ENCODE results near the gene HDAC3.

HDAC3 gene

GRCh38 chr5:141680178-141680577 is 43.5 kb upstream of the HDAC3 start:
- H3K27ac ChIP-seq = peak overlapping the region; percentile 94
- no peak for TF ChIP-seq CTCF (conservative IDR thresholded peaks at IDR 0.05)

GRCh38 chr5:141677415-141677814 is 40.8 kb upstream of the HDAC3 start:
- H3K27ac ChIP-seq = no peak overlapping the region
- 0 out of 2 replicates have a peak, but pooled peaks have one; percentile 9 for TF ChIP-seq CTCF (conservative IDR thresholded peaks at IDR 0.05)

DNA sequence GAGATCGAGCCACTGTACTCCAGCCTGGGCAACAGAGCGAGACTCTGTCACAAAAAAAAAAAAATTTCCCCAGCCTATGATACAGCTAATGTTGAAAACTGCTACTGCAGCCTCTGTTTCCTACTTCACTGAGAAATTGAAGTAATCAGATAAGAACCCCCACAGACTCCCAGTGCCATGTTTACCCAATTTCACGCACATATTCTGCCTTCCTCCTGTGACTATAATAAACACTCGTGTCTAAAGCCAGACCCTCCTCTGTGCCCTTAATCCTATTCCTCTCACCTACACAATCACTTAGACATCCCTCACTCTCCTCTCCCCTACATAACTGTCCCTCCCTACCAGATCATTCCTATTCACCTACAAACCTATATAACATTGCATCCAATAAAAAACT is 39.0 kb upstream of the HDAC3 start:
- no peak for TF ChIP-seq CTCF (conservative IDR thresholded peaks at IDR 0.05)
- no peak overlapping the region for H3K27ac ChIP-seq

GRCh38 chr5:141674747-141675146 is 38.1 kb upstream of the HDAC3 start:
- H3K27ac ChIP-seq = no peak overlapping the region
- TF ChIP-seq CTCF (conservative IDR thresholded peaks at IDR 0.05) = no peak

DNA sequence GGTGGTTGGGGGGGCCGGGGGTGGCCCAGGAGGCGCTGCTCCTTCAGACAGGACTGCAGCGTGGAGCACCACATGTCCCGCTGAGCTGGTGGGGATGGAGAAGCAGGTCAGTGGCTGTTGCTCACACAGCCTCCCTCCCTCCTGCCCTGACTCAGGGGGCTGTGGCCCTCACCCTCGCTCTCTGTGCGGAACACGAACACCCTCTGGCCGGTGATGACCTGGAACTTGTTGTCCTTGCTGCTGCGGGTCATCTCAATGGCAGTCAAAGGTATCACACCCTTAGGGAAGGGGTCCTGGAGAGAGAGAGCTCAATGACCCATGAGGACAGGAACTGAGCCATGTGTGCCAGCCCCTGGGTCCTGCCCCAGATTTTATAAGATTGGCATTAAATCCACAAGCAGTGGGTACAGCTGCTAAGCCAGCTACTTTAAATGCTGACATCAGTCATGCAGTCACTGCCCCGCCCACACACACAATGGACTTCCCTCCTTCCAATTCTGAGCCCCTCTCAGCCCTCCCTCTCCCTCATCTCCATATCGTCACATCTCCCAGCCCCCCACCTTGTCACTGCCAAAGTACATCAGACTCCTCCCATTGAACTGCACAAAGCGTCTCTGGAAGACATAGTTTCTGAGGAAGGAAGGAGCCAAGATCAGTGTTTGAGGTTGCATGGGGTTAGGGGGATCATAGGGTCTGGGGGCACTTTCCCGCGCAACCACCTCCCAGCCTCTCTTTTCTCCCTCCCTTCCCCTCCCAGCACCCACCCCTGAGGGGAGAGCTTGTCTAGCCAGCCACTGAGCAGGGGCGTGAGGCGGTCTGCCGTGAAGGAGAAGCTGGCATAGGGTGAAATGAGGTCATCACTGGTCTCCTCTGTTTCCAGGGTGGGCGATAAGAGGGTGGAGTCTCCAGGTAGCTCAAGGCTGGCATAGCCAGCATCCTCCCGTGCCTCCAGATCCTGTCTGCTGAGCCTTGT is 36.5 kb upstream of the HDAC3 start:
- H3K27ac ChIP-seq = no peak overlapping the region
- TF ChIP-seq CTCF (conservative IDR thresholded peaks at IDR 0.05) = no peak

DNA sequence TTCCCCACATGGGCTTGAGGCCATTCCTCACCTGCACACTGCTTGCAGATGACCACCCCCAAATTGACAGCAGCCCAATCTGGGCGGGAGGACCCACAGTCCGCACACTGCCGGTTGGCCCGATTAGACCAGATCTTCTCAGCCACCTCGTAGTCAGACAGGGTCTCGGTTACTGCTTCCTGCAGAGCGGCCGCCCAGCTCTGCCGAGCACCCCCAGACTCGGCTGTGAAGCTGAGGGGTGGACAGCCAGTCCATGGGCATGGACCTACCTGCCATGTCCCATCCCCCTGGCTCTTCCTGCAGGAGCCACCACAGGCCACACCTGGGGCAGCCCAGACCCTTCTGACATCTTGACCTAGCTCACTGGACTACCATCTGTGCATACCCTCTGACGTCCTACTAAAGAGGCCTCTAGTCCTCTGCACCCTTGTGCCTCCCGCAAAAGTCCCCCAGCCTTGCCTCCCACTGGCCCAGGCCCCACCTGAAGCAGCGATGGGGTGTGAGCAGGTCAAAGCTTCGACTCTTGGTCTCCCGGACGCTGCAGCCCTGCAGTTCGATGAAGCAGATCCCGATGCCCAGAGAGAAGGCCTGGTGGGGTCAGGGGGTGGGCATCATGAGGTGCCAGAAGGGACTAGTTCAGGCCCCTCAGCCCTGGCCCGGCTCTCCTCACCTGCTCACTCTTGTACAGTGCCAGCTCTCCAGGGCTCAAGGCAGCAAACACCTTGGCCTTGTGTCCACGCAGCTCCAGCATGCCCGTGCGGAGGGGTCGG is 35.6 kb upstream of the HDAC3 start:
- TF ChIP-seq CTCF (conservative IDR thresholded peaks at IDR 0.05) = no peak
- H3K27ac ChIP-seq = no peak overlapping the region

DNA sequence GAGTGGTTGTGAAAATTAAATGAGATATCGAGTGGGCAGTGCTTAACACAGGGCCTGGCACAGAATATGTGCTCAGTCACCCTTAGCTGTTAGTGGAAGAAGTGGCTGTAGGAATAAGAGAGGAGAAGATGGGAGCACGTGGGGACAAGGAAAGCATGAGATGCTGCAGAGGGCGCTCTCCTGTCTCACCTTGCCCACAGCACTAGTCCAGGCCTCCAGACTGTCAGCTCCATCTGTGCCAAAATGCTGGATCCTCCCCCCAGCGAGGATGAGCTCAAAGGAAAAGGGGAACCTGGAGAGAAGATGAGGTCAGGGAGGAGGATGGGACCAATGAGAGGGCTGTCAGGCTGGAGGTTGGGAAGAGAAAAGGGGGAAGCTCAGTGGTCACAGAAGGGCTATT is 32.9 kb upstream of the HDAC3 start:
- no peak overlapping the region for H3K27ac ChIP-seq
- TF ChIP-seq CTCF (conservative IDR thresholded peaks at IDR 0.05) = no peak

Data from VCaP (cell line).